Stimulated activated CD8-positive, alpha-beta memory T cell treated with anti-CD3 and anti-CD28 coated beads, Interleukin-12 subunit alpha, Interleukin-12 subunit beta, amount 100 ng/mL, for 1 hour (primary cell): Measurements from ENCODE around the gene UBAC2.
"Not testable (repeated sequence)": the region's sequence is repeated elsewhere in the genome, so short reads cannot be mapped to it uniquely, and the experiment has no call there.

Experiments
- DNase-seq: peaks from one replicate; pipeline ENCODE4 v3.0.0-alpha.2; 2020; ENCODE audit warnings: low read depth

UBAC2 gene

GRCh38 chr13:99185606-99186005, 15.0 kb upstream of the UBAC2 start:
- DNase-seq = no peak

DNA sequence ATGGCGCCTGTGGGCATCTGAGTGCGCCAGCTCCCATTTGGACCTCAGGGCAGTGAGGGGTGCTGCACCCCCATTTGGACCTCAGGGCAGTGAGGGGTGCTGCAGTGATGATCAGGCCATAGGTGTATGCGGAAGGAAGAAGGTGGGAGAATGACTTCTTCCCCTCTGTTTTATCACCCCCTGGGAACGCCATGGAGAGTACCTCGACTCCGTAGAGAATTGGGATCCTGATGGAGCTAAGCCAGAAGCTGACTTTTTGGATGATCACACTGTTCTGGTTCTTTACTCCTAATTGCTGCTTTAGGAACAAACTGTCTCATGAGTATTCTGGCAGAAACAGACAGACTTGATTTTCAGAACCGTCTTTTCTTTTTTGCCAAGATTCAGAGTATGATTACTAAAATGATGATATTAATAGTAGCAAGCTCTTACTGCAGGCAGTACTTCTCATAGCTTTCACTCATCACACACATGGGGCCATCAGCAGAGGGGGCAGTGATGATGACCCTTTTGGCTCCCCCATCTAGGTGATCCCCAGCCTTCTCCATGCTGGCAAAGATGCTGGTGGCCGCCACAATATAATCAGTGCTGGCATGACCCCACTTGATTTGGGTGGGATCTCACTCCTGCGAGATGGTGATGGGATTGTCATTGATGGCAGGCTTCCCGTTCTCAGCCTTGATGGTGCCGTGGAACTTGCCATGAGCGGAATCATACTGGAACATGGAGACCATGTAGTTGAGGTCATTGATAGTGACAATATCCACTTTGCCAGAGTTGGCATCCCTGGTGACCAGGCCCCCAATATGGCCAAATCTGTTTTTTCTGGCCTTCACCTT, 10.3 kb upstream of the UBAC2 start:
- DNase-seq = no peak

GRCh38 chr13:99191336-99191899, 9.2 kb upstream of the UBAC2 start:
- no peak for DNase-seq

GRCh38 chr13:99191900-99192399, 8.7 kb upstream of the UBAC2 start:
- no peak for DNase-seq

- no peak for DNase-seq
Measured at GRCh38 chr13:99192480-99192879, 8.2 kb upstream of the UBAC2 start.

GRCh38 chr13:99193152-99193551, 7.5 kb upstream of the UBAC2 start:
- no peak for DNase-seq

GRCh38 chr13:99196466-99197116, 4.1 kb upstream of the UBAC2 start:
- DNase-seq = no peak

- no peak for DNase-seq
Measured at GRCh38 chr13:99197117-99197651, 3.5 kb upstream of the UBAC2 start.

GRCh38 chr13:99199541-99200431, 868 bp upstream of the UBAC2 start:
- DNase-seq = no peak

GRCh38 chr13:99203601-99204579, 3.2 kb downstream of the UBAC2 start:
- no peak for DNase-seq

GRCh38 chr13:99205621-99206220, 5.1 kb downstream of the UBAC2 start:
- DNase-seq = no peak

- DNase-seq = no peak
Measured at GRCh38 chr13:99206226-99206625, 5.6 kb downstream of the UBAC2 start.

DNA sequence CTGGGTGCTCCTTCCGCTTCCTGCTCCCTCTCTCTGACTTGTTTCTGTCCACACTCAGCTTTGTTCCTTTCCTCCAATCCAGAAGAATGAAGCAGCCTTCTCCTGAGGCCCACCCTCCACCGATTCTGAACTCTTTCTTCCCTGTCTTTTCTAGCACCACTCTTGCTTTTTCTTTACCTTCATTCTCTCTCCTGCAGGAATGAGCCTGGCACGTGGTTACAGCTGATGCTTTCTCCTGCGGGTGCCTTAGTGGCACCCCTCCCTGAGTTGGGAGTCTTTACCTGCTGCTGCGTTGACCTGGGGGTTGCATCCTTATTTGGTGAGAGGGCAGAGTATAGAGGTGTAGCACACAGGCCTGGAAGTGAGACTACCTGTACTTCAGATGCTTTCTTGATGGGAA, 6.2 kb downstream of the UBAC2 start:
- DNase-seq = no peak

DNA sequence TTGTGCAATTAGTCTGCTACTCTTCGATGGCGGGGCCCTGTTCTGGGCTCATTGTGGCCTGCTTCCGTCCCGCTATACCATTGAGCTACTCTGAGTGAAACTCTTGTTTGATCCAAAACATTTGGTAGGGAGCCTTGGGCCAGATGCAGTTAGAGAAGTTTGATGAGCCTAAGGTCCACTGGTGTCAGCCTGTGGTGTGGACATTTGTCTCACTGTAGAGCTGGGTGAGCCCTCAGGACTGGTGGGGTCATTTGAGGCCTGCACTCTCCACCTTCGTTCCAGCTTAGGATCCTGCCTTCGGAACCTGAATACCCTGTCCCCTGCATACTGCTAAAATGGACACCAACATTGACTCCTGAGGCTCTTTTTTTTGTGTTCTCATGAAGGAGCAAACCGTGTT, 6.9 kb downstream of the UBAC2 start:
- no peak for DNase-seq

DNA sequence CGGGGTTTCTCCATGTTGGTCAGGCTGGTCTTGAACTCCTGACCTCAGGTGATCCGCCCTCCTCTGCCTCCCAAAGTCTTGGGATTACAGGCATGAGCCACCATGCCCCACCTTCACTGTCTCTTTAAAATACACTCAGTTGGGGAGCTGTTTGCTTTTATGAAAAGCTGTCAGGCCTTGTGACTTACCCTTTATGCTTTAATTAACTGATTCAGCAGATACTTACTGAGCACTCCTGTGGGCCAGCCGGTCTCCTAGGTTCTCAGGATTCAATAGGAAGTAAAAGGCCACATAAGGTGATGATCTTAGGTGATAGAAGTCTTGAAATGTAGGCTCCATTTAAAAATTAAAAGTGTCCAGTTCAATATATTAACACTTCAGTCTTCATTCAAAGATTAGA, 7.5 kb downstream of the UBAC2 start:
- no peak for DNase-seq

DNA sequence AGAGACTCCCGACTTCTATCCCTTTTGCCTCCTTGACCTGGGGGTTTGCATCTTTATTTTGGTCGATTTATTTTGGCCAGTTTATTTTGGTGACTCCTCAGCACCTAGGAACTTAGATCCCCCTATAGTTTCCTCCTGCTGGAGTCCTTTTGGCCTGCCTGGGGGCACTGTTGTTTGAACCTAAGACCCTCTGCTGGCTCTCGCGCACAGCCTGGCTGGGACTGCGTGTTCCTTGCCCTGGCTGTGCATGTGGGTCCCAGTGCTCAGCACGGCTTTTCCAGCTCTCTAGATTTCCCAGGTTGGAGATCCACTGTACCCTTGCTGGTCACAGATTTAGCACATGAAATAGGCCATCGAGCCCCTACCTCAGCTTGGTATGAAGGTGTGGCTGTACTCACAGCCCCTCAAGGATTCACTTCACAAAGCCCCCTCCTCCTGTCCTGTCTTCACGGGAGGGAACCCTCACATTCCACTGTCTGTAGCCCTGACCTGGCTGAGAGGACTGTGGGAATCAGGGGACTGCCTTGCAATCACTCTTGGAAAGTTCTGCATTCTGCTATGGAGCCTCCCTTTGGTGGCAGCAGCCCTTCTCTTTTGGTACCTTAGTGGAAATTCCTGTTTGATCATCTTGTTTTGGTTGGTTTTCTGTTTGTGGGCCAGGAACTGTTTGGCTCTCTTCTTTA, 8.3 kb downstream of the UBAC2 start:
- DNase-seq = no peak

DNA sequence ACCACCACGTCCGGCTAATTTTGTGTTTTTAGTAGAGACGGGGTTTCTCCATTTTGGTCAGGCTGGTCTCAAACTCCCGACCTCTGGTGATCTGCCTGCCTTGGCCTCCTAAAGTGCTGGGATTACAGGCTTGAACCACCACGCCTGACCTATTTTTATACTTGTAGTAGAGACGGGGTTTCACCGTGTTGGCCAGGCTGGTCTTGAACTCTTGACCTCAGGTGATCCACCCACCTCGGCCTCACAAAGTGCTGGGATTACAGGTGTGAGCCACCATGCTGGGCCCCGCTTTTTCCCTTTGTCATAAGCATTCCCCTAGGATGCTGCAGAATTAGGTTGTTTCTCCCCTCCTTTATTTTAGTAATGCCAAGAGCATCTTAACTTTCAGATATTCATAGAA, 10.0 kb downstream of the UBAC2 start:
- DNase-seq = not testable (repeated sequence)

DNA sequence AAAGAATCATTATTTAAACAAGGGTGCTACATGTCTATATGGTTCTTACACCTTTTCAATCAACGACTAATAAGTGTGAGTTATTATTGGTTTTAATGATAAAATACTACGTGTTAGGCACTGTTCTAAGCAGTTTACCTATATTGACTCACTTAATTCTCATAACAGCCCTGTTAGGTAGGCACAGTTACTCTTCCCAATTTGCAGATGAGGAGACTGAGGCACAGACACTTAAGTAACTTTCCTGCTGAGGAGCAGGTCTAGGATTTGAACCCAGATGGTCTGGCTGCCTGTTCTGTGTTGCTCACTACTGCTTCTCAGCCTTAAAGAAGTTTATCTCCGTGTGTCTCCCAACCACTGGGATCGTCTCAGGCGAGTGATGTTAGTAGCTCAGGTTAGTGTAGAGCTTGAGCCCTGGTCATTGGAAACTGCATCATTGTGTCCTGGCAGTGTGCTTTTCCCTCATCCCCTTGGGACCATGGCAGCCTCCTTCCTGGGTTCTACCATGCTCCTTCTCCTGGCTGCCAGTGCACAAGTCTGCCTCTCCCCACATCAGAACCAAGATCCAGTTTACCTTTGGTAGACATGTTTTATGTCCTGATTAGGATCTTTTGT, 10.9 kb downstream of the UBAC2 start:
- DNase-seq = no peak

DNA sequence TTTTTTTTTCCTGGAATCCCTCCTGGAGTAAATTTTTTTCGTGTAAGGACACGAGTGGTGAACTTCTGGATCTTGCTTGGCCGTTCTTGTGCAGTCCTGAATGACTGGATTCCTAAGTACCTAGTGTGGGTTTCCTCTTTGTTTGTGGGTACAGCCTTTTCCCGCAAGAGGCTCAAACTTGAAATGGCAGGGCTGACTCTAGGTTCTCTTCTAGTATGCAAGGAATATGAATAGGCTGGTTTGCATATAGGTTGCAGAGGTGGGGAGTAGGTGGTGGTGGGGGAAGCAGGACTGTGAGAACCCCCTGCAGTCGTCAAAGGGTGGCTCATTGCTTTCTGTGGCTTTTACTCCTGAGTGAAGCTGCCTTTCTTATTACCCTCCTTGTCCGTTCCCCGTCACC, 13.6 kb downstream of the UBAC2 start:
- DNase-seq = no peak
